T-cell (primary cell): Measurements from ENCODE around the gene DNALI1. TPM values are rescaled to one million over a fixed set of nuclear protein-coding genes. Genes with fewer than 3 reads are reported as not detected.
A peak's percentile ranks its signal among the peaks of the same experiment; 100 is the strongest.

ENCODE experiments used
- ATAC-seq, 4 experiments: fragments of 200-7000 bp in 3 of 4; fragments of 150-1000 bp in 1 of 4; cut with Tn5 transposase; replicated peaks in 1 of 4; 1 replicate in 3 of 4; 2 replicates in 1 of 4; pipeline ENCODE4 v1.10.0; 2021; ENCODE audit warnings: moderate library complexity in 3 of 4, mild to moderate bottlenecking in 2 of 4, moderate number of reproducible peaks in 1 of 4
- CTCF ChIA-PET, 2 donors: fragments of 300-600 bp; sonication (Branson Sonifier 250); formaldehyde crosslinking; loops; one replicate each; lab custom pipeline; 2022; ENCODE audit warnings: antibody characterized with exemption in 2 of 2; lab: Charles Lee
- POLR2A ChIA-PET, 2 donors: fragments of 300-600 bp; sonication (Branson Sonifier 250); formaldehyde crosslinking; loops; one replicate each; lab custom pipeline; 2022; ENCODE audit warnings: antibody characterized with exemption in 2 of 2; lab: Charles Lee
- DNase-seq, 35 experiments: peaks; one replicate each; pipeline versions ENCODE4 v3.0.0 to v3.0.0-alpha.2; 2013 to 2023
- H3K27ac ChIP-seq: one replicate; pipeline ENCODE4 v1.5.1; 2013; ENCODE audit warnings: low read length
- H3K27me3 ChIP-seq, 2 experiments: replicated peaks in 1 of 2; 1 replicate in 1 of 2; 2 replicates in 1 of 2; pipeline versions ENCODE4 v1.6.1 to v1.7.0; 2013; ENCODE audit warnings: low read length in 1 of 2, mixed read lengths in 1 of 2; ENCODE audit not compliant: control insufficient read depth in 2 of 2, insufficient read depth in 2 of 2; ENCODE audit errors: extremely low read depth in 1 of 2
- H3K36me3 ChIP-seq, 2 donors: 1 replicate in 1 of 2; 2 replicates in 1 of 2; pipeline versions ENCODE4 v1.6.1 to v1.7.0; 2013; ENCODE audit warnings: low read length in 1 of 2; ENCODE audit not compliant: control insufficient read depth in 2 of 2, insufficient read depth in 1 of 2; ENCODE audit errors: extremely low read depth in 1 of 2
- H3K4me1 ChIP-seq, 2 experiments: 1 replicate in 1 of 2; 2 replicates in 1 of 2; pipeline versions ENCODE4 v1.6.1 to v1.7.0; 2013; ENCODE audit warnings: low read length in 2 of 2, mixed read lengths in 1 of 2; ENCODE audit not compliant: insufficient read depth in 2 of 2, control insufficient read depth in 1 of 2; ENCODE audit errors: extremely low read depth in 1 of 2
- H3K4me3 ChIP-seq, 2 donors: 1 replicate in 1 of 2; 2 replicates in 1 of 2; pipeline versions ENCODE4 v1.5.1 to v1.7.0; 2013; ENCODE audit warnings: mild to moderate bottlenecking in 2 of 2, low read length in 1 of 2, moderate library complexity in 1 of 2; ENCODE audit not compliant: control insufficient read depth in 1 of 2; ENCODE audit errors: extremely low read depth in 1 of 2
- H3K9me3 ChIP-seq: 2 replicates; pipeline ENCODE4 v1.7.0; 2013
- H3K27ac Mint-ChIP-seq, 2 donors: one replicate each; pipeline ENCODE4 v1.8.0; 2020 to 2021; ENCODE audit warnings: mild to moderate bottlenecking in 2 of 2, mixed read lengths in 2 of 2
- H3K27me3 Mint-ChIP-seq, 2 donors: one replicate each; pipeline ENCODE4 v1.8.0; 2021 to 2022; ENCODE audit warnings: mixed read lengths in 2 of 2
- H3K36me3 Mint-ChIP-seq: one replicate; pipeline ENCODE4 v1.8.0; 2021; ENCODE audit warnings: mixed read lengths
- H3K4me1 Mint-ChIP-seq, 3 donors: one replicate each; pipeline ENCODE4 v1.8.0; 2020 to 2022; ENCODE audit warnings: mixed read lengths in 3 of 3, mild to moderate bottlenecking in 1 of 3
- H3K4me3 Mint-ChIP-seq, 3 donors: one replicate each; pipeline ENCODE4 v1.8.0; 2020 to 2022; ENCODE audit warnings: mild to moderate bottlenecking in 3 of 3, mixed read lengths in 3 of 3, moderate library complexity in 3 of 3
- H3K9me3 Mint-ChIP-seq, 3 donors: one replicate each; pipeline ENCODE4 v1.8.0; 2020 to 2022; ENCODE audit warnings: mixed read lengths in 3 of 3
- WGBS: methylation state at CpG from one replicate; pipeline ENCODE4 v1.1.5; 2013; ENCODE audit warnings: missing lambda C conversion rate; ENCODE audit not compliant: insufficient coverage; 5-methylcytosine and 5-hydroxymethylcytosine counted together
- total RNA-seq, 35 experiments: library from RNA in 6 of 35; stranded (reverse) in 6 of 35; fragments of 120-200 nt in 1 of 35; gene quantifications; one replicate each; pipeline versions ENCODE4 v1.2.1 to v1.2.4 and lab custom pipeline; 2013 to 2026

The DNALI1 gene
- total RNA-seq: under 1 TPM in 3 of 5 donors, not detected in 2; 0.16 to 0.29 (median 0.23) TPM
- 0.31 TPM for total RNA-seq (2013)
- total RNA-seq (lab: John Stamatoyannopoulos, UW): 0 to 0.37 (median 0.06) reads per million in 29 experiments

DNA sequence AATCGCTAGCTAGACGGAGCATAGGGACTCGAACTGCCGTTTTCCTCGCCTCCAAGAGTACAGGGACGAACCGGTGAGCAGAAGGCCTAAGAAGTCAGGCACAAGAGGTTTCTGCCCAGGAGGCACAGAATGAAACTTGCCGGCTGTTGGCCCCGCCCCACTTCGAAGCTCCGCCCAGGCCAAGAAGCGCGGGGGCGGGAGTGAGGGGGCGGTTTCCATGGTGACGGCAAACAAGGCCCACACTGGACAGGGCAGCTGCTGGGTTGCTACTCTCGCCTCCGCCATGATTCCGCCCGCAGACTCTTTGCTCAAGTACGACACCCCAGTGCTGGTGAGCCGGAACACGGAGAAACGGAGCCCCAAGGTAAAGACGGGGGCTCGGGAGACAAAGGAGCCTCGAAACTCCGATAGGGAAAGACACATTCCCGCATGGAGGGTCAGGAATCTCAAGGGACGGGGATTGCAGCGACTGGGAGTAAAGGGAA is at the start of gene DNALI1:
TSS of gene DNALI1 (plus strand) at position 229 of the 485 bp plus-strand sequence. CDS start at position 284, 55 bp downstream.
- CTCF ChIA-PET: no interaction called here
- no peaks in the 10 kb centered on the region for H3K9me3 ChIP-seq
- no peak within 1 kb of the TSS for H3K27ac ChIP-seq
- H3K27me3 ChIP-seq: peaks cover 0 to 5% of the 10 kb centered on the region in 2 experiments
- H3K27ac Mint-ChIP-seq: no peak within 1 kb of the TSS
- H3K27me3 Mint-ChIP-seq: peaks cover 0 to 4% of the 10 kb centered on the region in 2 donors
- WGBS: 48% methylated on average over 28 of the region's 31 CpGs
- H3K4me1 Mint-ChIP-seq: peaks cover 22 to 25% (median 23%) of the 10 kb centered on the region in 3 donors
- DNase-seq (peak in 5 of 35 experiments; percentile 4 to 24 (median 15)), ATAC-seq (no peak)
- no peak within 1 kb of the TSS for H3K4me3 Mint-ChIP-seq
- no peak within 1 kb of the TSS for H3K4me3 ChIP-seq
- peaks cover 7 to 22% of the 10 kb centered on the region in 2 experiments for H3K4me1 ChIP-seq
- POLR2A ChIA-PET: no interaction called here
- H3K36me3 ChIP-seq: peaks cover 0 to 10% of the 10 kb centered on the region in 2 donors
- no peaks in the 10 kb centered on the region for H3K9me3 Mint-ChIP-seq
- peaks cover 8% of the 10 kb centered on the region for H3K36me3 Mint-ChIP-seq

DNA sequence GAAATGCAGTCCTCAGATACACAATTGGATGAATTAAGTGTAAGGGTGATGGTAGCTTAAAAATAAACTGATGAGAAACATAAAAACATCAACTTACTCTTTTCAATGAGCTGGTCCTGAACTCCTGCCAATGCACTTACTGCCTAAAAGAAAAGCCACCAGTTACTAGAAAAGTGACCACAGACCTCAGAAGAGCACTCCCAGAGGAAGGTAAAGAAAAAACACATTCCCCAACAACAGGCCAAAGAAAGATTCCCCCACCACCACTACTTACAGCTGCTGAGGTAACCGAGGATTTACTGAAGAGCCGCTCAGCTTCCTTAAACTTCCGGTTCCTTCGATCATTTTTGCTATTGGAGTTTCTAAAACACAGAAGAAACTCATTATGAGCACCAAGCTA is 47.6 kb upstream of the DNALI1 start:
- Mint-ChIP-seq H3K4me3 (no peak overlapping the region), H3K27ac (no peak overlapping the region), H3K9me3 (no peaks in the 10 kb centered on the region), H3K36me3 (peaks cover 42% of the 10 kb centered on the region), H3K4me1 (peaks cover 41 to 45% (median 44%) of the 10 kb centered on the region in 3 donors), H3K27me3 (no peaks in the 10 kb centered on the region)
- WGBS: 94% methylated on average over 4 of the region's 4 CpGs
- no peak for DNase-seq
- POLR2A ChIA-PET: no interaction called here
- Histone ChIP-seq H3K4me1 (peaks cover 10 to 14% of the 10 kb centered on the region in 2 experiments), H3K4me3 (no peak overlapping the region), H3K27ac (no peak overlapping the region), H3K36me3 (peaks cover 0 to 55% of the 10 kb centered on the region in 2 donors), H3K27me3 (no peaks in the 10 kb centered on the region), H3K9me3 (no peaks in the 10 kb centered on the region)
- ATAC-seq: no peak
- CTCF ChIA-PET: no interaction called here

DNA sequence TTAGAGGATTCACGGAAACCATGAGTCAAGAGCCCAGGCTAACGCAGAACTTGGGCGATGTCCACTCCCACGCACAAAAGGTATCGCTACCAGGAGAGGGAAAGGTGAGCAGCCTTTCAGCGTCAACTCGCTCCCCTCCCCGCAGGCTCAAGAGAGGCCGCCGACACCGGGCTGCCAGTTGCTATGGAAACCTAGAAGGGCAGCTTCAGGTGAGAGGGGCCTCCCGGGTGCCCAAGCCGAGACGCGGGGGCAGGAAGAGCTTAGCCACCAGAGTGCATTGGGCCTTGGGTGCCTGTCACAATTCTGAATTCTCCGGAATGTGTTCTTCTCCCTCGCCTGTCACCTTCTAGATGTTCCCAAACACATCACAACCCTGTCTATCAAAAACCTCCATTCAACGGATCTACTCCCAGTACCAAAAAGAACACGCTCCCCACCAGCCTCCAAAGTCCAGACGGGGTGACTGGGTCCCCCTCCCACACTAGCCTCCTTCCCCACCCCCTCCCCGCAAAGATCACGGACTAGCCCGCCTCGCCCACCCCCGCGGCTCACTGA is 42.9 kb upstream of the DNALI1 start:
- Histone ChIP-seq H3K9me3 (no peaks in the 10 kb centered on the region), H3K4me3 (peak overlapping the region; percentile 85 to 88), H3K27ac (no peak overlapping the region), H3K36me3 (peaks cover 0 to 18% of the 10 kb centered on the region in 2 donors), H3K4me1 (peaks cover 14 to 17% of the 10 kb centered on the region in 2 experiments), H3K27me3 (no peaks in the 10 kb centered on the region)
- Mint-ChIP-seq H3K27me3 (no peaks in the 10 kb centered on the region), H3K9me3 (no peaks in the 10 kb centered on the region), H3K4me3 (peak overlapping the region; percentile 89 to 94 (median 94)), H3K27ac (peak overlapping the region; percentile 88), H3K36me3 (peaks cover 19% of the 10 kb centered on the region), H3K4me1 (peaks cover 45 to 48% (median 45%) of the 10 kb centered on the region in 3 donors)
- ATAC-seq (peak; percentile 1 to 6 (median 2)), DNase-seq (peak in 20 of 35 experiments; percentile 1 to 53 (median 10))
- POLR2A ChIA-PET: interaction anchor here (0.6 to 1.0 kb wide), 3 partner anchors 40 to 1518 kb away, joined by 4 to 7 read pairs (median 4); partner anchors contain the start of gene SNIP1 (in 1 of the 2)
- CTCF ChIA-PET: interaction anchor here (0.5 to 1.4 kb wide), 9 partner anchors 10 to 321 kb away, joined by 3 to 13 read pairs (median 6); a partner anchor contains a TSS
- 2% methylated on average over 19 of the region's 26 CpGs for WGBS

DNA sequence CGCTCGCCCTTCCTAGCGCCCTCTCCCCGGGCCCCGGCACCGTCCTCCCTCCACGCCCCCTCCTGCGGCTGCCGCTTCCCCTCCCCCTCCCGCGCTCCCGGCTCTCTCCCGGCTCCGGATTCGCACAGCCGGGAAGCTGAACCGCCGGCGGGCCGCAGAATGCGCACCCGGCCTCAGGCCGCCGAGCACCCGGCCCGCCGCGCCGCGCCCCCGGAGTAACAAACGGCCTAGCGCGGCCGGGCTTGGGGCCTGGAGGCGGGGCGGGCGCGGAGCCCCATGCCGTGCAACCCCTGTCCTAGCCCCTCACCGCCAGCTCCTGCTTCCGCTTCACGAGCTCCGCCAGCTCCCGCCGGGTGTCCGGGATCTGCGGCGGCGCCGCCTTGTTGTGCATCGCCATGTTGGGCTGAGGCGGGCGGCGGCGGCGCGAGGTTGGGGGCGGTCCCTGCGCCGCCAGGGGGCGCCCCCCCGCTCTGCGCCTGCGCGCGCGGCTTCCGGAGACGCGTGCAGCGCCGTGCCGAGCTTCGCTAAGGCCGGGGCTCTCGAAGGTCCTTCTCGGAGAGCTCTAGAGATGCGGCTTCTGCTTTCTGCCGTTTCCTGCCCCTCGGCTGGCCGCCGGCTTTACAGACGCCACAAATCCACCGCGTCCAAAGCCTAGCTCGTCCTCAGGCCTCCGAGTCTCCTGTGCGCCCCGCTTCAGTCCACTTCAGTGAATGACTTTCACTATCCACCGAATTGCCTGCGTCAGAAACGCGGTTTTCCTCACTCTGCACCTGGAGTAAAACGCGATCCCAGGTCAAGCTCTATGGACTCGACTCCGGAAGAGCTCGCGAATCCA is 42.2 kb upstream of the DNALI1 start, which contains the start of gene MEAF6:
TSS of gene MEAF6 (minus strand) at position 417 of the 835 bp plus-strand sequence. CDS start at position 397, 20 bp downstream.
- POLR2A ChIA-PET: interaction anchor here (0.6 to 1.0 kb wide), 7 partner anchors 17 to 1518 kb away, joined by 3 to 4 read pairs (median 3); partner anchors contain the start of gene SNIP1 (in 1 of the 2)
- Mint-ChIP-seq H3K4me3 (peak within 1 kb of the TSS; percentile 89 to 96 (median 94)), H3K9me3 (no peaks in the 10 kb centered on the region), H3K36me3 (peaks cover 13% of the 10 kb centered on the region), H3K4me1 (peaks cover 46 to 49% (median 47%) of the 10 kb centered on the region in 3 donors), H3K27me3 (no peaks in the 10 kb centered on the region), H3K27ac (peak within 1 kb of the TSS; percentile 98 to 99)
- peak within 1 kb of the TSS; percentile 85 to 88 for H3K4me3 ChIP-seq
- peak; percentile 65 to 92 (median 79) for DNase-seq
- CTCF ChIA-PET: interaction anchor here (0.5 to 1.4 kb wide), 14 partner anchors 10 to 938 kb away, joined by 3 to 13 read pairs (median 4); partner anchors contain the start of gene UTP11 (in 1 of the 2)
- peaks cover 14 to 17% of the 10 kb centered on the region in 2 experiments for H3K4me1 ChIP-seq
- under 1% methylated on average over 99 of the region's 100 CpGs for WGBS
- peak within 1 kb of the TSS; percentile 89 for H3K27ac ChIP-seq
- no peaks in the 10 kb centered on the region for H3K9me3 ChIP-seq
- H3K27me3 ChIP-seq: no peaks in the 10 kb centered on the region
- H3K36me3 ChIP-seq: peaks cover 0 to 11% of the 10 kb centered on the region in 2 donors
- ATAC-seq: peak; percentile 94 to 97 (median 96)

DNA sequence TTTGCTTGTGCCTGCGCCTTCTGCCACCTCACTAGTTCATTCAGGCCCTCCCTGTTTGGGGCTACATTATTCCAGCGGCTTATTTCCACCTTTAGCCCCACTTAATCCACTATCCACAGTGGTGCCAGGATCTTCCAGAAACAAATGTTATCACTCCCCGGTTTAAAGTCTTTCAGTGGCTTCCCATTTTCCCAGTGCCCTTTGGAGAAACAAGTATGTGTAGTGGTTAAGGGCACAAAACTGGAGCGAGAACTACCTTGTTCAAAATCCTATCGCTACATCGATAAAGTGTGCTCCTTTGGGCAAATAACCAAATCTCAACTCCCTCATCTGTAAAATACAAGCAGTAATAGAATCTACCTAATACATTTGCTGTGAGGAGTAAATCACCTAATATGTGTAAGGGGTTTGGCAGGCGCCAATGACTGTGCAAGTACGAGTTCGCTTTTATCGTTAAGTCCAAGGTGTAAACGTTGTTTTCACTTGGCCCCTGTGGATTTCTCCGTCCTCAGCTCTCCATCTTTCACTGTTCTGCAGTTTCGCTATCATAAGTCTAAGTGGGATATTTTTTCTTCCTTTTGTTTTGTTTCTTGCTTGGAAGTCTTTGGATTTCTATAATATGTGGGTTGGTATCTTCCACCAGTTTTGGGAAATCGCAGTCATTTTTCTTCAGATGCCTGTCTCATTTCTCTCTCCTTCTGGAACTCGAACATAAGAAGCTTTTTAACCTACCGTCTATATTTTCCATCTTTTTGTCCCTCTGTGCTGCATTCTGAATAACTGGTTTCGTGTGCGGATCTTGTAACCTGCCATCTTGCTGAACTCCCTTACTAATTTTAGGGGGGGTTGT is 41.3 kb upstream of the DNALI1 start:
- H3K27me3 Mint-ChIP-seq: no peaks in the 10 kb centered on the region
- H3K27me3 ChIP-seq: no peaks in the 10 kb centered on the region
- DNase-seq (no peak), ATAC-seq (no peak)
- peak overlapping the region; percentile 89 for H3K27ac ChIP-seq
- H3K27ac Mint-ChIP-seq: peak overlapping the region; percentile 98 to 99
- CTCF ChIA-PET: interaction anchor here in 1 of 2 donors (0.5 to 1.4 kb wide), 9 partner anchors 22 to 1321 kb away, joined by 3 to 13 read pairs (median 4); partner anchors contain the start of gene UTP11
- H3K4me3 Mint-ChIP-seq: peak overlapping the region; percentile 89 to 96 (median 94)
- peaks cover 14 to 24% of the 10 kb centered on the region in 2 experiments for H3K4me1 ChIP-seq
- WGBS: 65% methylated on average over 5 of the region's 18 CpGs
- no peaks in the 10 kb centered on the region for H3K9me3 Mint-ChIP-seq
- no peaks in the 10 kb centered on the region for H3K9me3 ChIP-seq
- POLR2A ChIA-PET: interaction anchor here (0.6 to 1.0 kb wide), 6 partner anchors 37 to 72 kb away, joined by 3 to 11 read pairs (median 3); no protein-coding TSS in a partner anchor
- peaks cover 13% of the 10 kb centered on the region for H3K36me3 Mint-ChIP-seq
- peaks cover 49 to 53% (median 50%) of the 10 kb centered on the region in 3 donors for H3K4me1 Mint-ChIP-seq
- peak overlapping the region; percentile 85 to 88 for H3K4me3 ChIP-seq
- peaks cover 0 to 11% of the 10 kb centered on the region in 2 donors for H3K36me3 ChIP-seq
